Stimulated activated CD8-positive, alpha-beta memory T cell treated with anti-CD3 and anti-CD28 coated beads, Interleukin-12 subunit alpha, Interleukin-12 subunit beta, amount 100 ng/mL, for 24 hours (primary cell): ENCODE measurements around the gene RNF146.
"Not testable (repeated sequence)": the region's sequence is repeated elsewhere in the genome, so short reads cannot be mapped to it uniquely, and the experiment has no call there.

Experiments used
- DNase-seq: peaks from one replicate; pipeline ENCODE4 v3.0.0-alpha.2; 2020; ENCODE audit errors: extremely low read depth

The RNF146 gene

GRCh38 chr6:127266178-127266891, at the start of gene RNF146:
Gene RNF146 (plus strand): TSS chr6:127266864. CDS start chr6:127280339, 13,475 bp downstream.
- DNase-seq: peak; percentile 33

- no peak for DNase-seq
Observed at GRCh38 chr6:127219869-127220268, 46.8 kb upstream of the RNF146 start.

GRCh38 chr6:127221201-127221600, 45.5 kb upstream of the RNF146 start:
- DNase-seq: no peak

- DNase-seq: no peak
Observed at GRCh38 chr6:127222418-127222817, 44.2 kb upstream of the RNF146 start.

GRCh38 chr6:127225497-127225896, 41.2 kb upstream of the RNF146 start:
- no peak for DNase-seq

- DNase-seq: not testable (repeated sequence)
Observed at GRCh38 chr6:127233819-127234218, 32.8 kb upstream of the RNF146 start.

GRCh38 chr6:127243501-127243900, 23.2 kb upstream of the RNF146 start:
- no peak for DNase-seq

- no peak for DNase-seq
Observed at GRCh38 chr6:127247114-127248096, 19.3 kb upstream of the RNF146 start.

- DNase-seq: no peak
Observed at GRCh38 chr6:127249621-127250020, 17.0 kb upstream of the RNF146 start.

- no peak for DNase-seq
Observed at GRCh38 chr6:127255286-127255685, 11.4 kb upstream of the RNF146 start.

- DNase-seq: no peak
Observed at GRCh38 chr6:127262896-127263295, 3.8 kb upstream of the RNF146 start.

- no peak for DNase-seq
Observed at GRCh38 chr6:127263481-127263880, 3.2 kb upstream of the RNF146 start.

GRCh38 chr6:127266892-127267645, 405 bp downstream of the RNF146 start:
- DNase-seq: peak; percentile 12

GRCh38 chr6:127267646-127268625, 1.3 kb downstream of the RNF146 start:
- no peak for DNase-seq

GRCh38 chr6:127272576-127272975, 5.9 kb downstream of the RNF146 start:
- DNase-seq: no peak

- no peak for DNase-seq
Observed at GRCh38 chr6:127273499-127273898, 6.8 kb downstream of the RNF146 start.

- no peak for DNase-seq
Observed at GRCh38 chr6:127276331-127276730, 9.7 kb downstream of the RNF146 start.

GRCh38 chr6:127277878-127278843, 11.5 kb downstream of the RNF146 start:
- no peak for DNase-seq

- no peak for DNase-seq
Observed at GRCh38 chr6:127279815-127280214, 13.2 kb downstream of the RNF146 start.

GRCh38 chr6:127282184-127282583, 15.5 kb downstream of the RNF146 start:
- no peak for DNase-seq
